ENCODE data around the gene ZSCAN9.

Gene ZSCAN9

GRCh38 chr6:28245206-28245941 is 20.3 kb downstream of the ZSCAN9 start:
- TF ChIP-seq FOXM1 (IDR thresholded peaks at IDR 0.05; ENCODE audit: borderline replicate concordance, low read depth) (no peak), MAX (IDR thresholded peaks at IDR 0.05) (no peak), NFIC (IDR thresholded peaks at IDR 0.05) (no peak), ZBTB7A (IDR thresholded peaks at IDR 0.05; ENCODE audit: low read depth) (no peak), TEAD4 (IDR thresholded peaks at IDR 0.05) (no peak), EP300 (IDR thresholded peaks at IDR 0.05; ENCODE audit: borderline replicate concordance) (no peak), YY1 (IDR thresholded peaks at IDR 0.05; ENCODE audit: low read depth) (no peak), CEBPB (IDR thresholded peaks at IDR 0.05) (no peak), RAD21 (IDR thresholded peaks at IDR 0.05; ENCODE audit: low read depth) (no peak), EGR1 (IDR thresholded peaks at IDR 0.05) (no peak), TCF12 (IDR thresholded peaks at IDR 0.05; ENCODE audit: low read depth) (no peak), TAF1 (IDR thresholded peaks at IDR 0.05; ENCODE audit: low read depth) (no peak), CREB1 (IDR thresholded peaks at IDR 0.05; ENCODE audit: low read depth) (no peak)
- TF ChIP-seq, protein P1, sequence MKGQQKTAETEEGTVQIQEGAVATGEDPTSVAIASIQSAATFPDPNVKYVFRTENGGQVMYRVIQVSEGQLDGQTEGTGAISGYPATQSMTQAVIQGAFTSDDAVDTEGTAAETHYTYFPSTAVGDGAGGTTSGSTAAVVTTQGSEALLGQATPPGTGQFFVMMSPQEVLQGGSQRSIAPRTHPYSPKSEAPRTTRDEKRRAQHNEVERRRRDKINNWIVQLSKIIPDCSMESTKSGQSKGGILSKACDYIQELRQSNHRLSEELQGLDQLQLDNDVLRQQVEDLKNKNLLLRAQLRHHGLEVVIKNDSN (IDR thresholded peaks at IDR 0.05), result no peak
- TF ChIP-seq, protein P2, sequence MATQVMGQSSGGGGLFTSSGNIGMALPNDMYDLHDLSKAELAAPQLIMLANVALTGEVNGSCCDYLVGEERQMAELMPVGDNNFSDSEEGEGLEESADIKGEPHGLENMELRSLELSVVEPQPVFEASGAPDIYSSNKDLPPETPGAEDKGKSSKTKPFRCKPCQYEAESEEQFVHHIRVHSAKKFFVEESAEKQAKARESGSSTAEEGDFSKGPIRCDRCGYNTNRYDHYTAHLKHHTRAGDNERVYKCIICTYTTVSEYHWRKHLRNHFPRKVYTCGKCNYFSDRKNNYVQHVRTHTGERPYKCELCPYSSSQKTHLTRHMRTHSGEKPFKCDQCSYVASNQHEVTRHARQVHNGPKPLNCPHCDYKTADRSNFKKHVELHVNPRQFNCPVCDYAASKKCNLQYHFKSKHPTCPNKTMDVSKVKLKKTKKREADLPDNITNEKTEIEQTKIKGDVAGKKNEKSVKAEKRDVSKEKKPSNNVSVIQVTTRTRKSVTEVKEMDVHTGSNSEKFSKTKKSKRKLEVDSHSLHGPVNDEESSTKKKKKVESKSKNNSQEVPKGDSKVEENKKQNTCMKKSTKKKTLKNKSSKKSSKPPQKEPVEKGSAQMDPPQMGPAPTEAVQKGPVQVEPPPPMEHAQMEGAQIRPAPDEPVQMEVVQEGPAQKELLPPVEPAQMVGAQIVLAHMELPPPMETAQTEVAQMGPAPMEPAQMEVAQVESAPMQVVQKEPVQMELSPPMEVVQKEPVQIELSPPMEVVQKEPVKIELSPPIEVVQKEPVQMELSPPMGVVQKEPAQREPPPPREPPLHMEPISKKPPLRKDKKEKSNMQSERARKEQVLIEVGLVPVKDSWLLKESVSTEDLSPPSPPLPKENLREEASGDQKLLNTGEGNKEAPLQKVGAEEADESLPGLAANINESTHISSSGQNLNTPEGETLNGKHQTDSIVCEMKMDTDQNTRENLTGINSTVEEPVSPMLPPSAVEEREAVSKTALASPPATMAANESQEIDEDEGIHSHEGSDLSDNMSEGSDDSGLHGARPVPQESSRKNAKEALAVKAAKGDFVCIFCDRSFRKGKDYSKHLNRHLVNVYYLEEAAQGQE (IDR thresholded peaks at IDR 0.05; ENCODE audit: low read depth), result no peak

DNA sequence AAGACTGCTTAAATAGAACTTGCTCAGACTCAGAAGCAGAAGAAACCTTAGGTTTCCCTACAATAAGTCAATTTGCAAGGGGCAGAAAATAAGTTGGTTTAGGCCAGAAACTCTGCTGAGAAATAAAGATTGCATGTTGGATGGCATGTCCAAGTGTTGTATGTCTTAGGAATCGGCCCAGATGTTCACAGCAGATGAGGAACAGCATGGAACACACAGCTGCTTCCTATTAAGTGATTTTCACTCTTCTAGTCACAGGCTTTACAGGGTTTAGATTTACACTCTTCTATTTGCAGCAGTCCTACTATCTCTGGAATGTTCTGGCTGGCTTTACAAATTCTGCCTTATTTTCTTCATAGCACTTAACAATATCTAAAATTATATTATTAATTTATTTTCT is 23.8 kb downstream of the ZSCAN9 start:
- TF ChIP-seq, protein P1 (IDR thresholded peaks at IDR 0.05), result no peak
- TF ChIP-seq MAX (IDR thresholded peaks at IDR 0.05) (no peak), YY1 (IDR thresholded peaks at IDR 0.05; ENCODE audit: low read depth) (no peak)

GRCh38 chr6:28250747-28251146 is 25.7 kb downstream of the ZSCAN9 start:
- no peak for TF ChIP-seq EGR1 (IDR thresholded peaks at IDR 0.05)
- TF ChIP-seq, protein P1 (IDR thresholded peaks at IDR 0.05), result no peak

- TF ChIP-seq CEBPB (IDR thresholded peaks at IDR 0.05) (no peak), EP300 (IDR thresholded peaks at IDR 0.05; ENCODE audit: borderline replicate concordance) (no peak), NFIC (IDR thresholded peaks at IDR 0.05) (no peak), ZBTB7A (IDR thresholded peaks at IDR 0.05; ENCODE audit: low read depth) (no peak), YY1 (IDR thresholded peaks at IDR 0.05; ENCODE audit: low read depth) (no peak), CREB1 (IDR thresholded peaks at IDR 0.05; ENCODE audit: low read depth) (no peak), TEAD4 (IDR thresholded peaks at IDR 0.05) (no peak), MAX (IDR thresholded peaks at IDR 0.05) (no peak), RAD21 (IDR thresholded peaks at IDR 0.05; ENCODE audit: low read depth) (no peak), EGR1 (IDR thresholded peaks at IDR 0.05) (no peak), TAF1 (IDR thresholded peaks at IDR 0.05; ENCODE audit: low read depth) (no peak), TCF12 (IDR thresholded peaks at IDR 0.05; ENCODE audit: low read depth) (no peak), FOXM1 (IDR thresholded peaks at IDR 0.05; ENCODE audit: borderline replicate concordance, low read depth) (no peak)
- TF ChIP-seq, protein P1 (IDR thresholded peaks at IDR 0.05), result no peak
- TF ChIP-seq, protein P2 (IDR thresholded peaks at IDR 0.05; ENCODE audit: low read depth), result no peak
Observed at GRCh38 chr6:28251661-28252008, 26.6 kb downstream of the ZSCAN9 start.

Data from Ishikawa (cell line).